ENCODE data around the gene SAT2.
"Not testable (repeated sequence)": the region's sequence is repeated elsewhere in the genome, so short reads cannot be mapped to it uniquely, and the experiment has no call there.

SAT2 gene

DNA sequence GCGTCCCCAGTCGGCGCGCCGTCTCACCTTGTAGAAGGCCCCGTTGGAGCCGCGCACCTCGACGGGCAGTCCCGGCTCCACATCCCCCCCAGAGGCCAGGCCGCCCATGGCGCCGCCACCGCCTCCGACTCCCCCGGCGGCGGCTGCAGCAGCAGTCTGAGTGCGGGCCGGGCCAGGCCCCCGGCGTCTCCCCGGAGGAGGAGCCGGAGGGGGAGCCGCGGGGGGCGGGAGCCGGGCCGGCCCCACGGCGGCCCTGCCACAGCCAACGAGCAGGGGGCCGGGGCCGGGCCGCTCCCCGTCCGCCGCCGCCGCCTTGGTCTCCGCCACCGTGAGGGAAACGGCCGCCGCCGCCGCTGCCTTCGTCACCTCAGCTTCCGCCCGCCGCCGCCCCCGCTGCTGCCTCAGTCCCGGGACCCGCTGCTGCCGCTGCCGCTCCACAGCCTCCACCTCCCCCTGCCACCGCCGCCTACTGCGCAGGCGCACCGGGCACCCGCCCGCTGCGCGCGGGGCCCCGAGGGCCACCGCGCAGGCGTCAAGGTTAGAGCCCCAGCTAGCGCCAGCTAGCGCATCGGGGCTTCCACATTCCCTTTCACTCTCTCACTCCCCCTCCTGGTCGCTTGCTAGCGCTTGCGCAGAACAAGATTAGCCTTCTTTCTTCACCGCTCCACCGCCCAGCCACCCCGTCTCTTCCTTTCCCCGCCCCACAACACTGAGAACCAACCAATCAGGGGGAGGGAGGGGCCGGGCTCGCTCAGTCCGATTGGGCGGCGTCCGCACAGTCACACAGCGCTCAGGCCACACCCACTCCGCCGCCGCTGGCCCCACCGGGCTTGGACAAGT is 13.0 kb downstream of the SAT2 start, which contains the start of gene FXR2:
Gene FXR2, minus strand, starts transcription at position 473 of the 840 bp plus-strand sequence. Its CDS starts 365 bp downstream, at position 108.
- TF ChIP-seq POLR2AphosphoS5 (IDR thresholded peaks at IDR 0.05; ENCODE audit: borderline replicate concordance, low read depth, low read length), result no peak
- TF ChIP-seq EZH2 (IDR thresholded peaks at IDR 0.05), result no peak
- no peak for TF ChIP-seq FOXP2 (optimal IDR thresholded peaks at IDR 0.05; ENCODE audit: control extremely low read depth, extremely low read length, insufficient read depth)
- DNase-seq (ENCODE audit: low read depth, low spot score), result peak; percentile 96
- H3K9ac ChIP-seq (ENCODE audit: insufficient read length), result peak within 1 kb of the TSS; percentile 94
- H3K4me3 ChIP-seq, result peak within 1 kb of the TSS; percentile 97
- peak within 1 kb of the TSS; percentile 91 for H3K27ac ChIP-seq
- H3K9me3 ChIP-seq (ENCODE audit: low read depth, low read length), result no peaks in the 10 kb centered on the region
- H3K36me3 ChIP-seq (ENCODE audit: insufficient read depth, low read length), result peaks cover 24% of the 10 kb centered on the region

DNA sequence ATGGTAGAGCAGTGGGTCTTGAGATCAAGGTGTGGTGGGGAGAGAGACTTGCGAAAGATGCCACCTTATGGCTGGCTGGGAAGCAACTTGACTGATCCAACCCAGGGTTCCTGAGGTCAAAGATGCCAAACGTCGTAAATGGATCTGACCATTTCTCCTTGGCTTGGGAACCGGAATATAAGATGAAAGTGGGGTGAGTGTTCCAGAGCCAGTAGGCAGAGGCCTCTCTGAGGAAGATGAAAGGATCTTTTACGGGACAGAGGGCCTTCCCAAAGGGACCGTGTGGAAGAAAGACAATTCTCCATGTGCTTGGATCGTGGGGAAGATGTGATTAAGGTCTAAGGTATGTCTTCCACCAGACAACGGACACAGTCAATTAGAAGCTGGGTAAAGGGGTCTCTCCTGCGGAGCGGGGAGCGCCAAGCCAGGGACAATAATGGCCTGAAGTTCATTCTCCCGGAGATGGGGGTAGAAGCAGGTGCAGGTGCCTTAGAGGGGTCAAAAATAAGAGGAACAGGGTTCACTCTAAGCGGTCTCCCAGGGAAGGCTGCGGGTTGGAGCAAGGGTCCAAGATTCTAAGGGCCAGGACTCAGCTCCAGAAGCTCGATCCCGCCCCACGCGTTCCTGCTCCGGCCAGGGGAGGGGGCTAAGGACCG is 13.7 kb downstream of the SAT2 start:
- peak overlapping the region; percentile 94 for H3K9ac ChIP-seq (ENCODE audit: insufficient read length)
- TF ChIP-seq POLR2AphosphoS5 (IDR thresholded peaks at IDR 0.05; ENCODE audit: borderline replicate concordance, low read depth, low read length), result no peak
- TF ChIP-seq FOXP2 (optimal IDR thresholded peaks at IDR 0.05; ENCODE audit: control extremely low read depth, extremely low read length, insufficient read depth), result no peak
- no peak for TF ChIP-seq EZH2 (IDR thresholded peaks at IDR 0.05)
- H3K27ac ChIP-seq, result peak overlapping the region; percentile 57
- H3K9me3 ChIP-seq (ENCODE audit: low read depth, low read length), result no peaks in the 10 kb centered on the region
- peak overlapping the region; percentile 97 for H3K4me3 ChIP-seq
- DNase-seq (ENCODE audit: low read depth, low spot score), result no peak
- H3K36me3 ChIP-seq (ENCODE audit: insufficient read depth, low read length), result peaks cover 24% of the 10 kb centered on the region

DNA sequence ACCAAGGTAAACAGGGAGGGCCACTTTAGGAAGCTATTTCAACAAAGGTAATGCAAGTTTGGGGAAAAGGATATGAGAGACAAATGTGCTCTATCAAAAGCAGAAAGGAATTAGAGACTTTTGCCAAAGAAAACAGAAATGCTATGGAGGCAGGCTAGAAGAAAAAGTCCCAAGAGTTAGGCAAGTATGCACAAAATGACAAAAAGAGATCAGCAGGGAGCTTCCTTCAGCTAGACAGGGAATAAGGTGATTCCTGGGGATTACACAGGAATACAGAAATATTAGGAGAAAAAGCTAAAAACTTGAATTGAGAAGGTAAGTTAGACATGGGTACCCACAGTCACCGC is 15.4 kb downstream of the SAT2 start:
- H3K36me3 ChIP-seq (ENCODE audit: insufficient read depth, low read length), result peaks cover 24% of the 10 kb centered on the region
- H3K4me3 ChIP-seq, result peak overlapping the region; percentile 64
- no peaks in the 10 kb centered on the region for H3K9me3 ChIP-seq (ENCODE audit: low read depth, low read length)
- H3K9ac ChIP-seq (ENCODE audit: insufficient read length), result peak overlapping the region; percentile 57
- DNase-seq (ENCODE audit: low read depth, low spot score), result no peak
- no peak for TF ChIP-seq EZH2 (IDR thresholded peaks at IDR 0.05)
- TF ChIP-seq POLR2AphosphoS5 (IDR thresholded peaks at IDR 0.05; ENCODE audit: borderline replicate concordance, low read depth, low read length), result no peak
- TF ChIP-seq FOXP2 (optimal IDR thresholded peaks at IDR 0.05; ENCODE audit: control extremely low read depth, extremely low read length, insufficient read depth), result no peak
- peak overlapping the region; percentile 10; the same call in 1 of the 2 replicates for H3K27ac ChIP-seq

DNA sequence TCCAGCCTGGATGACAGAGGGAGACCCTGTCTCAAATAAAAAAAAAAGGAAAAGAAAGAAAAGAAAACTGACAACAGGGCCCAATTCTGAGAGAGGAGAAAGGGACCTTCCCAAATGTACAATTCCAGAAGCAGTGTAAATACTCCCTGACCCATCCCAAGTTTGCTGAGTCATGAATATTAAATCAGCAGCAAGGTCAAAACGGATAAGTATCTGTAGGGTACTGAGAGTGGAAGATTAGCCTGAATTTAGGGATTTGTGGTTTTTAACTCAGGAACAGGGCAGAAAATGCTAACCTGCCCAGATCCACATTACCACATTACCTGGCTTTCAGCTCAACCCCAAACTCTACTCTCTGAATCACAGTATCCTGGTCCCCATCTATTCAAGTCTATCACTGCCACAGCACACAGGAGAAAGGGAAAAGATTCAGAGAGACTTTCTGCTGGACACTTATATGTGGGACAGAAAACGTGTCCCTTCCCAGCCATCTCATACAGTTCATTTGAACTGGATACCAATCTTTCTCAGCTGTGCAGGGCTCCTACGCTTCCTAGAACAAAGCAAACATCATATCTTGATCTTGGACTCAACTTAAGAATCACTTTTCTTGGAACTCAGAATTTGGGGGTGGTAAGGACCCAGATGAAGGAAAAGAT is 15.9 kb downstream of the SAT2 start:
- no peaks in the 10 kb centered on the region for H3K9me3 ChIP-seq (ENCODE audit: low read depth, low read length)
- peak overlapping the region; percentile 64 for H3K4me3 ChIP-seq
- peak overlapping the region; percentile 31; the same call in 1 of the 2 replicates for H3K27ac ChIP-seq
- peaks cover 25% of the 10 kb centered on the region for H3K36me3 ChIP-seq (ENCODE audit: insufficient read depth, low read length)
- TF ChIP-seq FOXP2 (optimal IDR thresholded peaks at IDR 0.05; ENCODE audit: control extremely low read depth, extremely low read length, insufficient read depth), result no peak
- no peak for TF ChIP-seq POLR2AphosphoS5 (IDR thresholded peaks at IDR 0.05; ENCODE audit: borderline replicate concordance, low read depth, low read length)
- TF ChIP-seq EZH2 (IDR thresholded peaks at IDR 0.05), result no peak
- DNase-seq (ENCODE audit: low read depth, low spot score), result no peak
- H3K9ac ChIP-seq (ENCODE audit: insufficient read length), result peak overlapping the region; percentile 57

DNA sequence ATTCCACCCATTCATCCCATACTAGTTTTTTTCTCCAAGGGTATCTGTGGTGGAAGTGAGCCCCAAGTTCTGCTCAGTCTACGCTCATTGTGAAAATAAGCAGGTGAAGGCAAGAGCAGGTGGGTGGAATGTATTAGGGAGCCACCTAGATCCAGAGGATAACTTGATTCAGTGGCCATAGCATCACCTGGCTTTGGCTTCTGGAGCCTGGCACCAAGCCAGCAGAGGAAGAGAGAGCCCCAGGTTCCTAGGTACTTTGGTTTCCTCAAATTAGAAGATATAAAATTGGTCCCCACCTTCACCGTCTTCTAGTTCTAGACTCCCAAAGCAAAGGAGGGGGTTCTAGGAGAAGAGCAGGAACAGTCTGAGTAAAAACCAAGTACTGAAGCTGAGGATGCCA is 17.0 kb downstream of the SAT2 start:
- Histone ChIP-seq H3K36me3 (ENCODE audit: insufficient read depth, low read length) (peaks cover 36% of the 10 kb centered on the region), H3K9me3 (ENCODE audit: low read depth, low read length) (no peaks in the 10 kb centered on the region), H3K27ac (no peak overlapping the region), H3K4me3 (no peak overlapping the region), H3K9ac (ENCODE audit: insufficient read length) (no peak overlapping the region)
- TF ChIP-seq POLR2AphosphoS5 (IDR thresholded peaks at IDR 0.05; ENCODE audit: borderline replicate concordance, low read depth, low read length) (no peak), EZH2 (IDR thresholded peaks at IDR 0.05) (no peak), FOXP2 (optimal IDR thresholded peaks at IDR 0.05; ENCODE audit: control extremely low read depth, extremely low read length, insufficient read depth) (no peak)
- no peak for DNase-seq (ENCODE audit: low read depth, low spot score)

DNA sequence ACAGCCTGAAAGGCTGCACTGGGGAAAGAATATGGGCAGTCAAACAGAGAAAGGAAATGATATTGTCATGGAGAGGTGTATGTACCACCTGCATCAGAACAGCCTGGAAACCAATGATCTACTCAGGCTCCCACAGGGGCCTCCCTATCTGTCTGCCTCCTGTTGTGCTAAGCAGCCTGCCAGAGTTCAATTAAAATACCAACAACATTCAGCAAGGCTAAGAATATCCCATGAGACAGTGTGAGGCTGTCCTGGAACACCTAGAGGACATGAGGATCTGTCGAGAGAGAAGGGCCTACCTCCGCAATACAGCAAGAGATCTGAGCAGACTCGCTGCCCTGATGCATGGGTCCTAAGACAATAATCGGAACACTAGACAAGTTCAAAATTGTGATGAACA is 21.3 kb downstream of the SAT2 start:
- no peak overlapping the region for H3K9ac ChIP-seq (ENCODE audit: insufficient read length)
- no peak for TF ChIP-seq EZH2 (IDR thresholded peaks at IDR 0.05)
- TF ChIP-seq POLR2AphosphoS5 (IDR thresholded peaks at IDR 0.05; ENCODE audit: borderline replicate concordance, low read depth, low read length), result no peak
- no peak for TF ChIP-seq FOXP2 (optimal IDR thresholded peaks at IDR 0.05; ENCODE audit: control extremely low read depth, extremely low read length, insufficient read depth)
- H3K27ac ChIP-seq, result no peak overlapping the region
- DNase-seq (ENCODE audit: low read depth, low spot score), result no peak
- no peaks in the 10 kb centered on the region for H3K9me3 ChIP-seq (ENCODE audit: low read depth, low read length)
- H3K4me3 ChIP-seq, result no peak overlapping the region
- peaks cover 58% of the 10 kb centered on the region for H3K36me3 ChIP-seq (ENCODE audit: insufficient read depth, low read length)

DNA sequence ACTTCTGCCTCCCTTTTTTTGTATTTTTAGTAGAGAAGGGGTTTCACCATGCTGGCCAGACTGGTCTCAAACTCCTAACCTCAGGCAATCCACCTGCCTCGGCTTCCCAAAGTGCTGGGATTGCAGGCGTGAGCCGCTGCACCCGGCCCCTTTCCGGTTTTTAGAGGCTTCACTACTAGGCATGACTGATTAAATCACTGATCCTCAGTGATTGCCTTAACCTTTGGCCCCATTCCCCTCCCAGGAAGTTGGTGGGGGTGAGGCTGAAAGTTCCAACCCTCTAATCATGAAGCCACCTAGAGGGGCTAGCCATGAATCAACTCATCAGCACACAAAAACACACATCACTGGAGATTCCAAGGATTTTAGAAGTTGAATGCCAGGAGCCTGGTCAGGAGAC is 30.1 kb downstream of the SAT2 start:
- H3K9me3 ChIP-seq (ENCODE audit: low read depth, low read length), result not testable (repeated sequence)

DNA sequence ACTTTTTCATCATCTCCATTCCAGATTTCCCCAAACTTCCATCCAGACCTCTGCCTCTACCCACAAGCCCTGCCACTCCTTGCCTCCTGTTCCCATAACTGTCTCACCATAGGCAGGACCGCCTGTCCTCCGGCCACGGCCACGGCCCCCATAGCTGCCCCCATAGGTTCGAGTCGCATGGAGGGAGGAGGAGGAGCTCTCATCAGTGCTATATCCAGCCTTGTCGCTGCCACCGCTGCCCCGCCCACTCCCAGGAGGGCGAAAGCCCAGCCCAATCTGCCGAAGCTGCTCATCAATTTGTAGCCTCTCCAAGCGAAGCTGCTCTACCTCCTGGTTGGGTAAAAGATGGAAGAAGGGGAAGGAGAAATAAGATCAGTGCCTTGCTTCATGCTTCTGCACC is 34.3 kb downstream of the SAT2 start:
- no peaks in the 10 kb centered on the region for H3K9me3 ChIP-seq (ENCODE audit: low read depth, low read length)
- peaks cover 71% of the 10 kb centered on the region for H3K36me3 ChIP-seq (ENCODE audit: insufficient read depth, low read length)
- no peak overlapping the region for H3K27ac ChIP-seq
- TF ChIP-seq POLR2AphosphoS5 (IDR thresholded peaks at IDR 0.05; ENCODE audit: borderline replicate concordance, low read depth, low read length), result no peak
- TF ChIP-seq FOXP2 (optimal IDR thresholded peaks at IDR 0.05; ENCODE audit: control extremely low read depth, extremely low read length, insufficient read depth), result no peak
- TF ChIP-seq EZH2 (IDR thresholded peaks at IDR 0.05), result no peak
- no peak overlapping the region for H3K4me3 ChIP-seq
- no peak overlapping the region for H3K9ac ChIP-seq (ENCODE audit: insufficient read length)
- no peak for DNase-seq (ENCODE audit: low read depth, low spot score)

More for the DNA sequence above, 30.1 kb downstream of the SAT2 start:
- not testable (repeated sequence) for H3K27ac ChIP-seq; DNase-seq (ENCODE audit: low read depth, low spot score); H3K9ac ChIP-seq (ENCODE audit: insufficient read length); H3K4me3 ChIP-seq
- peaks cover 83% of the 10 kb centered on the region for H3K36me3 ChIP-seq (ENCODE audit: insufficient read depth, low read length)
